D721Med (cell line): ENCODE measurements around the gene DTL.

Experiments used
- DNase-seq: peaks from one replicate; pipeline ENCODE4 v3.0.0; 2011; ENCODE audit warnings: low spot score; ENCODE audit not compliant: insufficient read length
- FAIRE-seq: peaks from 2 replicates; lab custom pipeline; 2011; peaks lifted over from hg19 to GRCh38; lab: Jason Lieb, UNC
- CTCF ChIP-seq: IDR thresholded peaks from 2 replicates; pipeline ENCODE4 v1.5.1; 2012; ENCODE audit warnings: mild to moderate bottlenecking, control low read depth; ENCODE audit not compliant: insufficient read depth; ENCODE audit errors: missing control alignments

DTL gene

DNA sequence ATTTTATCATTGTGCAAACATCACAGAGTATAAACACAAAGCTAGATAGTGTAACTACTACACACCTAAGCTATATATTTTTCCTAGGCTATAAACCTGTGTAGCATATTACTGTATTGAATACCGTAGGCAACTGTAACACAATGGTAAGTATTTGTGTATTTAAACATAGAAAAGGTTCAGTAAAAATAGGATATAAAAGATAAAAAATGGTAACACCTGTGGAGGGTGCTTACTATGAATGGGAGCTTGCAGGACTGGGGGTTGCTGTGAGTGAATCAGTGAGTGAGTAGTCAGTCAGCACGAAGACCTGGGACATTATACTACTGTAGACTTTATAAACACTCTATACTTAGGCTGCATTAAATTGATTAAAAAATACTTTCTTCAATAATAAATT, 4.1 kb downstream of the DTL start:
- TF ChIP-seq CTCF, result no peak
- FAIRE-seq (peak; percentile 84), DNase-seq (no peak)

GRCh38 chr1:212040629-212041412, 5.3 kb downstream of the DTL start:
- FAIRE-seq (peak; percentile 89), DNase-seq (no peak)
- no peak for TF ChIP-seq CTCF

DNA sequence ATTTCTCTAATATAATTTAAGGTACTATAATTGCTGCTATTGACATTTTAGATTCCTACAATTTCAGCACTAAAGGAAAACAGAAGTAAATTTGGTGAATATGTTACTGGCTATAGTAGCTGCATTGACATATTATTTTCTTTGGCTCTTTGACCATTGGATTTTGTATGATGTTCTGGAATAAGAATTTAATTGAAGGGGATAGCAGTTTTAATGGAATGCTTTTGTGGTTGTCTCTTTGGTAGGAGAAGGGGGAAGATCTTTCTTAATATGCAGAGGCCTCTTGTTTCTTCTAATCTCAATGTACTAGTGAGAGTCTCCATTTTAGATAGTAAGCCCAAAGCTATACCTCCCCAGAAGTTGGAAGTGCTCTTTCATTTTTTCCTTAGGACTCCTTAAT, 6.9 kb downstream of the DTL start:
- FAIRE-seq, result peak; percentile 86
- no peak for DNase-seq

DNA sequence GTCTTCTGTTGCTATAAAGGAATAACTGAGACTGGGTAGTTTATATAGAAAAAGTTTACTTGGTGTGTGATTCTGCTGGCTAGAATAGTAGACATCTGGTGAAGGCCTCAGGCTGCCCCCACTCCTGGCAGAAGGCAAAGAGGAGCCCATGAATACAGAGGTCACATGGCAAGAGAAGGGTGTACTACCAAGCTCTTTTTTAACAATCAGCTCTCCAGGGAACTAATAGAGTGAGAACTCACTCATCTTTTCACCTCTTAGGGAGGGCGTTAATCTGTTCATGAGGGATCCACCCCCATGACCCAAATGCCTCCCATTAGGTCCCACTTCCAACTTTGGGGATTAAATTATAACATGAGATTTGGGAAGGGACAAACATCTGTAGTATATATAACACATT, 9.3 kb downstream of the DTL start:
- DNase-seq (no peak), FAIRE-seq (no peak)
- no peak for TF ChIP-seq CTCF

More for the DNA sequence above, 6.9 kb downstream of the DTL start:
- TF ChIP-seq CTCF, result no peak

- DNase-seq (no peak), FAIRE-seq (no peak)
- TF ChIP-seq CTCF, result no peak
Observed at GRCh38 chr1:212045981-212046380, 10.4 kb downstream of the DTL start.

- TF ChIP-seq CTCF, result no peak
- FAIRE-seq, result no peak
- DNase-seq, result no peak
Observed at GRCh38 chr1:212053993-212054392, 18.4 kb downstream of the DTL start.

DNA sequence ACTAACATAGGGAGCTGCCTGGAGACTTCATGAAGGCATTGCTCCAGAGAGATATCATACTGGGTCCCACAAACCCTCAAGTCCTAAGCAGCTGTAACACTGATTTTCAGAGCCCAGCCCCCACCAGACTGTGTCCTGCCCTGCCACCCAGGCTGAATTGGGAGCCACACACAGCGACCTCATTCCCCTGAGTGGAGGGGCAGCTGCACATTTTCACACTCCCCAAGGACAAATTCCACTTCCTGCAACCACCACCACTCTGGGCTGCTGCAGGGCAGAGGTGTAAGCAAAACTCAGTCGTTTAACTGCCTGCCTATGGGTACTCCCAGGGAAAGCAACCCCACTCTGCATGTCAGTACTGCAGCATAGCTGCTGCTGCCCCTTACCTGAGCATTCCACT, 19.8 kb downstream of the DTL start:
- FAIRE-seq (no peak), DNase-seq (no peak)
- TF ChIP-seq CTCF, result no peak
